Activated CD4-positive, alpha-beta T cell treated with anti-CD3 and anti-CD28 coated beads for 1 hour (primary cell): ENCODE results near the gene DCLK2.

Experiments used
- DNase-seq: peaks from one replicate; pipeline ENCODE4 v3.0.0-alpha.2; 2020

The DCLK2 gene

GRCh38 chr4:150070464-150071170, 7.6 kb upstream of the DCLK2 start:
- no peak for DNase-seq

GRCh38 chr4:150072471-150072870, 5.8 kb upstream of the DCLK2 start:
- DNase-seq: no peak

- no peak for DNase-seq
Measured at GRCh38 chr4:150072906-150073714, 5.1 kb upstream of the DCLK2 start.

- no peak for DNase-seq
Measured at GRCh38 chr4:150074064-150074463, 4.2 kb upstream of the DCLK2 start.

- no peak for DNase-seq
Measured at GRCh38 chr4:150078579-150079080, 385 bp downstream of the DCLK2 start.

- no peak for DNase-seq
Measured at GRCh38 chr4:150079081-150079581, 886 bp downstream of the DCLK2 start.

GRCh38 chr4:150080337-150080736, 2.1 kb downstream of the DCLK2 start:
- no peak for DNase-seq

- DNase-seq: no peak
Measured at GRCh38 chr4:150080875-150081274, 2.6 kb downstream of the DCLK2 start.

GRCh38 chr4:150082241-150082640, 4.0 kb downstream of the DCLK2 start:
- DNase-seq: no peak

GRCh38 chr4:150087006-150087405, 8.8 kb downstream of the DCLK2 start:
- DNase-seq: no peak

GRCh38 chr4:150089732-150090131, 11.5 kb downstream of the DCLK2 start:
- DNase-seq: no peak

GRCh38 chr4:150090836-150091235, 12.6 kb downstream of the DCLK2 start:
- DNase-seq: no peak

- no peak for DNase-seq
Measured at GRCh38 chr4:150094676-150095075, 16.4 kb downstream of the DCLK2 start.

GRCh38 chr4:150096625-150097024, 18.4 kb downstream of the DCLK2 start:
- DNase-seq: no peak

GRCh38 chr4:150098214-150098613, 20.0 kb downstream of the DCLK2 start:
- DNase-seq: no peak

GRCh38 chr4:150104404-150105027, 26.3 kb downstream of the DCLK2 start:
- DNase-seq: no peak

GRCh38 chr4:150106886-150107285, 28.6 kb downstream of the DCLK2 start:
- DNase-seq: no peak

GRCh38 chr4:150108691-150109090, 30.4 kb downstream of the DCLK2 start:
- DNase-seq: no peak

- DNase-seq: no peak
Measured at GRCh38 chr4:150114641-150115040, 36.4 kb downstream of the DCLK2 start.

- no peak for DNase-seq
Measured at GRCh38 chr4:150115851-150116250, 37.6 kb downstream of the DCLK2 start.

- DNase-seq: no peak
Measured at GRCh38 chr4:150116506-150116905, 38.3 kb downstream of the DCLK2 start.

- DNase-seq: no peak
Measured at GRCh38 chr4:150117094-150117493, 38.8 kb downstream of the DCLK2 start.

- no peak for DNase-seq
Measured at GRCh38 chr4:150117629-150118028, 39.4 kb downstream of the DCLK2 start.

- no peak for DNase-seq
Measured at GRCh38 chr4:150119492-150119891, 41.2 kb downstream of the DCLK2 start.
